Prostate gland (tissue), 2 donors: ENCODE data around the gene CCDC27. TPM values are rescaled to one million over a fixed set of nuclear protein-coding genes. Genes with fewer than 3 reads are reported as not detected.

Experiments
- DNase-seq: peaks from one replicate; pipeline ENCODE4 v3.0.0-alpha.2; 2019; ENCODE audit warnings: low spot score
- H3K27ac ChIP-seq, 2 donors: fragments of 200-600 bp; sonication (generic); 2 replicates each; pipeline ENCODE4 v1.5.1; 2017 to 2019
- H3K27me3 ChIP-seq: fragments of 200-600 bp; sonication (generic); replicated peaks from 2 replicates; pipeline ENCODE4 v1.5.1; 2019; ENCODE audit not compliant: insufficient read depth
- H3K36me3 ChIP-seq, 2 donors: fragments of 200-600 bp; sonication (generic); 1 replicate in 1 of 2; 2 replicates in 1 of 2; pipeline versions ENCODE4 v1.5.1 to v1.8.1; 2017 to 2019
- H3K4me1 ChIP-seq: fragments of 200-600 bp; sonication (generic); replicated peaks from 2 replicates; pipeline ENCODE4 v1.5.1; 2019
- H3K4me3 ChIP-seq, 2 donors: fragments of 200-600 bp; sonication (generic); 2 replicates each; pipeline ENCODE4 v1.5.1; 2017 to 2019
- H3K9me3 ChIP-seq: fragments of 200-600 bp; sonication (generic); 2 replicates; pipeline ENCODE4 v1.5.1; 2017
- POLR2A ChIP-seq: fragments of 450-650 bp; IDR thresholded peaks from one replicate; pipeline ENCODE4 v1.6.1; 2016; ENCODE audit warnings: antibody characterized with exemption, mild to moderate bottlenecking
- POLR2AphosphoS5 ChIP-seq: sonication (generic); formaldehyde crosslinking; IDR thresholded peaks from one replicate; pipeline ENCODE4 v1.6.1; 2017; ENCODE audit warnings: antibody characterized with exemption
- WGBS: methylation state at CpG from one replicate; pipeline ENCODE4 v1.1.5; 2018; 5-methylcytosine and 5-hydroxymethylcytosine counted together
- intact Hi-C: fragments of 100-400 bp; cut with DNase I; formaldehyde crosslinking; loops from one replicate; pipeline ENCODE4 v1.14.2; 2022
- total RNA-seq, 2 donors: library from RNA; depleted of rRNA; stranded (reverse); fragments of >200 nt; gene quantifications; one replicate each; pipeline ENCODE4 v1.1.0, GENCODE V29; 2016
- TF ChIP-seq, protein P1 (sequence below), 4 experiments: fragments of 200-600 bp in 2 of 4; fragments of 450-650 bp in 2 of 4; sonication (generic) in 2 of 4; IDR thresholded peaks; 1 replicate in 3 of 4; 2 replicates in 1 of 4; pipeline ENCODE4 v1.5.1; 2016 to 2019; ENCODE audit warnings: antibody characterized with exemption in 4 of 4, mild to moderate bottlenecking in 2 of 4, moderate library complexity in 2 of 4

Gene CCDC27
- total RNA-seq, 2 donors from 2014 or later: 0.97 TPM; not detected in 1

DNA sequence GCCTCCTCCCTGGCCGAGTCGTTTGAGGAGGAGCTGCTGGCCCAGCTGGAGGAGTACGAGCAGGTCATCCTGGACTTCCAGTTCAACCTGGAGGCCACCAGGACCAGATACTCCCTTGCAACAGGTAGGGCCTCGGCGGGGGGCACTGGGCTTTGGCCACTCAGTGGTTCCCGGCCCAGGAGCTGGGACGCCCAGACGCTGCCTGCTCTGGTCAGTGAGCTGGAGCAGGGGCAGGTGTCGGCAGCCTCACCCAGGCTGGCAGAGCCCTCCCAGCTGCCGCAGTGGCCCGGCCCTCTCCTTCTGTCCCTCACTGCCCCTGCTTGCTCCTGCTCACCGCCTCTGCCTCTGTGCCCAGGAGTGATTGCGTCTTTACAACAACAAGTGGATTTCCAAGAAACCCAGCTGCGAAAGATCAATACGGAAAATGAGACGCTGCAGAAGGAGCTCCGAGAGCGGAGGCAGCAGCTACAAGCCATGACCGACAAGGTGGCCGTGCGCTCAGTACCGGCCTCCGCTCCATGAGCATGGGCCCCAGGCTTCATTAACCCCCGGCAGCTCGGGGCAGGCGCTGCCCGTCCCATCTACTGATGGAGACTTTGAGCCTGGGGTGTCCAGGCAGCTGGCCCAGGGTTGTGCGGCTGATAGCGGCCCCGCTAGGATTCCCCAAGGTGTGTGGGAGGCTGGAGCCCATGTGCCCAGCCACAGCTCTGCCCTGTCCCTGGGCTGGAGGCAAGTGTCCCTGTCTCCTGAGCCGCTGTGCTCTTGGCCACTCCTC lies 11.3 kb downstream of the CCDC27 start:
- WGBS: 73% methylated on average over 31 of the region's 31 CpGs
- intact Hi-C loops: no loop called here
- no peak for DNase-seq
- no peaks in the 10 kb centered on the region for H3K4me1 ChIP-seq
- H3K4me3 ChIP-seq: no peak overlapping the region
- no peaks in the 10 kb centered on the region for H3K9me3 ChIP-seq
- H3K27me3 ChIP-seq: no peaks in the 10 kb centered on the region
- TF ChIP-seq POLR2A: no peak
- TF ChIP-seq, protein P1, sequence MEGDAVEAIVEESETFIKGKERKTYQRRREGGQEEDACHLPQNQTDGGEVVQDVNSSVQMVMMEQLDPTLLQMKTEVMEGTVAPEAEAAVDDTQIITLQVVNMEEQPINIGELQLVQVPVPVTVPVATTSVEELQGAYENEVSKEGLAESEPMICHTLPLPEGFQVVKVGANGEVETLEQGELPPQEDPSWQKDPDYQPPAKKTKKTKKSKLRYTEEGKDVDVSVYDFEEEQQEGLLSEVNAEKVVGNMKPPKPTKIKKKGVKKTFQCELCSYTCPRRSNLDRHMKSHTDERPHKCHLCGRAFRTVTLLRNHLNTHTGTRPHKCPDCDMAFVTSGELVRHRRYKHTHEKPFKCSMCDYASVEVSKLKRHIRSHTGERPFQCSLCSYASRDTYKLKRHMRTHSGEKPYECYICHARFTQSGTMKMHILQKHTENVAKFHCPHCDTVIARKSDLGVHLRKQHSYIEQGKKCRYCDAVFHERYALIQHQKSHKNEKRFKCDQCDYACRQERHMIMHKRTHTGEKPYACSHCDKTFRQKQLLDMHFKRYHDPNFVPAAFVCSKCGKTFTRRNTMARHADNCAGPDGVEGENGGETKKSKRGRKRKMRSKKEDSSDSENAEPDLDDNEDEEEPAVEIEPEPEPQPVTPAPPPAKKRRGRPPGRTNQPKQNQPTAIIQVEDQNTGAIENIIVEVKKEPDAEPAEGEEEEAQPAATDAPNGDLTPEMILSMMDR (IDR thresholded peaks at IDR 0.05): no peak
- TF ChIP-seq POLR2AphosphoS5: no peak
- H3K27ac ChIP-seq: no peak overlapping the region
- H3K36me3 ChIP-seq: no peaks in the 10 kb centered on the region

DNA sequence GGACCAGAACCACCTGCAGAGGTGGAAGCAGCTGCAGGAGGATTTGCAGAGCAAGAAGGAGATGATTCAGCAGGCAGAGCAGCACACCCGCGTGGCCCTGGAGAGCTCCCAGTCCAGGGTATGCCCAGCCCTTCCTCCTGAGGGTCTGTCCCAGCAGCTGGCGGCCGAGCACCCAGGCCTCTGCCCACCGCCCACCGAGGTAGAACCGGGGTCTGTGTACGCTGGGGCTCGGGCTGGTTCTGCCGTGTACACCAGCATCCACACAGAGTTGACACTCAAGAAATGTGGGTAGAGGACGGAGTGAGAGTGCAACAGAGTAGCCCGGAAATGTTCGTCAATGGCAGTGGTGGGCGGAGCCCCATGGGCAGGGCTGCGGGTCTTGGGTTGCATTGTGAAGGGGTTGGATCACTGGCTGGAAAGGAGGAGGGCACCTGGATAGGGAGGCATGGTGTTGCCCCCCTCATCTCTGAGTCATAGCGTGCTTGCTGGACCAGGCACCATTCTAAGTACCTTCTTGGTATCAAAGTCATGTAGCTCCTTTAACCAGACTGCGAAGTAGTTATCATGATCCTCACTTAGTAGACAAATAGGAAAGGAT lies 15.2 kb downstream of the CCDC27 start:
- Histone ChIP-seq H3K36me3 (no peaks in the 10 kb centered on the region), H3K27ac (no peak overlapping the region), H3K4me3 (no peak overlapping the region), H3K27me3 (no peaks in the 10 kb centered on the region), H3K4me1 (no peaks in the 10 kb centered on the region), H3K9me3 (no peaks in the 10 kb centered on the region)
- intact Hi-C loops: no loop called here
- TF ChIP-seq POLR2AphosphoS5 (no peak), POLR2A (no peak)
- TF ChIP-seq, protein P1 (IDR thresholded peaks at IDR 0.05): no peak
- 89% methylated on average over 17 of the region's 17 CpGs for WGBS
- no peak for DNase-seq

DNA sequence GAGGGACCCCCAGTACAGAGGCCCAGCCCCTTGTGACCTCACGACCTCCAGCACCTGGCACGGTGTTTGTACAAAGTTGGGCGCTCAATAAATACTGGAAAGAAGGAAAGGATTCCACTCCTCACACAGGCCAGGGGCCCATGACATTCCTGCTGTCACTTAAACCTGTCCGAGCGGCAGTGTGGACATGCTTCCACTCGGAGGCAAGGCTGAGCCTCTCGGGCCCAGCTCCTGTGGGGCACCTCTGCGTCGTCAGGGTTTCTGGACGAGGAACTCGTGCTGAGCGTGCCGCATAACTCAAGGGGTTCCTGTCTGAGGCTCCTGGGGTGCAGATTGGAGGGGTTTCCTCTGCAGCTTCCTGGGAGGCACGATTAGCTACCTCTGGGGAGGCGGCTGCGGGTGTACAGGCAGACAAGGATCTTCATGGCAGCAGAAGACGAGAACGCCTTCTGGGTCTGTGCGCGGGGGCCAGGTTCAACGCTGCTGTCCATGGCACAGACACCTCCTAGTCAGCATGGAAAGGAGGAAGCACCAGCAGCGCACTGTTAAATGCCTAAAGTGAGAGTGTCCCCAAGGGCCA lies 16.7 kb downstream of the CCDC27 start:
- H3K9me3 ChIP-seq: no peaks in the 10 kb centered on the region
- DNase-seq: no peak
- WGBS: 91% methylated on average over 22 of the region's 22 CpGs

DNA sequence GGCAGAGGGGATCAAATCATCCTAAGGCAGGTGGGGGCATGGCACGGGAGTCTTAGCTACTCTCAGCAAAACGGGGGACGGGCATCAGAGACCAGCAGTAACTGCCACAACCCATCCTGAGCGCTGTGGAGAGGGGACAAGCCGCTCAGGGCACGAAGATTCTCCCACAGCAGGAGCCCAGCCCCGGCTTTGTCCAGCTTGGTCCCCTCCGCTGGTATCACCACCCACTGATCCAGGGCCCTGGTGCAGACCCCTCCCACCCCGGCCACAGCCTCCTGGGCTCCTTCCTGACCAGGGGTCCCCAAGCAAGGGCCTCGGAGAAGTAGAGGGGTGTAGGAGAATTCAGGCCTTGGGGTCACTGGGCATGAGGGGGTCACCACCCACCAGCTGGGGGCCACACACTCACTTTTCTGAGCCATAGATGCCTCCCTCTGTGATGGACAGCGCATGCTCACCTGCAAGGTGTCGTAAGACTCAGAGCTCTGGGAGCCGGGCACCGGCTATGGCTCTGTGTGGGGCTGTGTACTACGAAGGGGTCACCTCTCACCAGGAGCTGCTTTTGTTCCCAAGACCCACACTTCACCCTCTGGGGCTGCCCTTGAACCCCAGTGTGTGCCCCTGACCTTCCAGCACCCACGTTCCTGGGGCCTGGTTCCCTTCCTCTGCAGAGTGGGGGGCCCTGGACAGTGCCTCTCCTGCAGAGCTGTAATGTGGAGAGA lies 18.0 kb downstream of the CCDC27 start:
- Histone ChIP-seq H3K27me3 (no peaks in the 10 kb centered on the region), H3K4me3 (no peak overlapping the region), H3K4me1 (no peaks in the 10 kb centered on the region), H3K9me3 (no peaks in the 10 kb centered on the region), H3K27ac (no peak overlapping the region), H3K36me3 (no peaks in the 10 kb centered on the region)
- intact Hi-C loops: no loop called here
- TF ChIP-seq POLR2AphosphoS5: no peak
- TF ChIP-seq, protein P1 (IDR thresholded peaks at IDR 0.05): no peak
- no peak for TF ChIP-seq POLR2A
- no peak for DNase-seq
- 91% methylated on average over 16 of the region's 16 CpGs for WGBS

More for the DNA sequence above, 16.7 kb downstream of the CCDC27 start:
- Histone ChIP-seq H3K4me1 (no peaks in the 10 kb centered on the region), H3K4me3 (no peak overlapping the region), H3K27ac (no peak overlapping the region), H3K36me3 (no peaks in the 10 kb centered on the region), H3K27me3 (no peaks in the 10 kb centered on the region)
- TF ChIP-seq, protein P1 (IDR thresholded peaks at IDR 0.05): no peak
- no peak for TF ChIP-seq POLR2AphosphoS5
- TF ChIP-seq POLR2A: no peak
- intact Hi-C loops: no loop called here
